ENCODE data around the gene FOXP2.

DNA sequence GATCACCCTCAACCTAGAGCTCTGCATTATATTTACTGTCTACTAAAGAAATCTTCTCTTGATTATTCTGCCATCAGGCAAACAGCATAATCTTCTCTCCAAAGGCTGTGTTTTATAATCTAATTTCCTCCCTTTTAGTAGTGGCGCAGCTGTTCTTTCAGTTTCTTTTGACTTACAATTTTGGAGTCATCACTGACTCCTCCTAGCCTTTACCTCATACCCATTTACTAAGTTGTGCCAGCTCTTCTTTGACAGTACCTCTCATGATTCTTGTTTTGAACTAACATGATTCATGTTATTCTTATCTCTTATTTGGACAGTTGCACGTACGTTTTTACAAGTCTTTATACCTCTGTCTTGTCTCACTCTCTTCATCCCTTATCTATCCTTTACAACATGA lies 113.0 kb downstream of the FOXP2 start:
- TF ChIP-seq, protein P1, sequence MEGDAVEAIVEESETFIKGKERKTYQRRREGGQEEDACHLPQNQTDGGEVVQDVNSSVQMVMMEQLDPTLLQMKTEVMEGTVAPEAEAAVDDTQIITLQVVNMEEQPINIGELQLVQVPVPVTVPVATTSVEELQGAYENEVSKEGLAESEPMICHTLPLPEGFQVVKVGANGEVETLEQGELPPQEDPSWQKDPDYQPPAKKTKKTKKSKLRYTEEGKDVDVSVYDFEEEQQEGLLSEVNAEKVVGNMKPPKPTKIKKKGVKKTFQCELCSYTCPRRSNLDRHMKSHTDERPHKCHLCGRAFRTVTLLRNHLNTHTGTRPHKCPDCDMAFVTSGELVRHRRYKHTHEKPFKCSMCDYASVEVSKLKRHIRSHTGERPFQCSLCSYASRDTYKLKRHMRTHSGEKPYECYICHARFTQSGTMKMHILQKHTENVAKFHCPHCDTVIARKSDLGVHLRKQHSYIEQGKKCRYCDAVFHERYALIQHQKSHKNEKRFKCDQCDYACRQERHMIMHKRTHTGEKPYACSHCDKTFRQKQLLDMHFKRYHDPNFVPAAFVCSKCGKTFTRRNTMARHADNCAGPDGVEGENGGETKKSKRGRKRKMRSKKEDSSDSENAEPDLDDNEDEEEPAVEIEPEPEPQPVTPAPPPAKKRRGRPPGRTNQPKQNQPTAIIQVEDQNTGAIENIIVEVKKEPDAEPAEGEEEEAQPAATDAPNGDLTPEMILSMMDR (IDR thresholded peaks at IDR 0.05 in 2 of 3, conservative IDR thresholded peaks at IDR 0.05 in 1 of 3; ENCODE audit: insufficient read depth in 2 of 3, low read depth in 1 of 3, low read length in 3 of 3): no peak
- TF ChIP-seq, protein P2, sequence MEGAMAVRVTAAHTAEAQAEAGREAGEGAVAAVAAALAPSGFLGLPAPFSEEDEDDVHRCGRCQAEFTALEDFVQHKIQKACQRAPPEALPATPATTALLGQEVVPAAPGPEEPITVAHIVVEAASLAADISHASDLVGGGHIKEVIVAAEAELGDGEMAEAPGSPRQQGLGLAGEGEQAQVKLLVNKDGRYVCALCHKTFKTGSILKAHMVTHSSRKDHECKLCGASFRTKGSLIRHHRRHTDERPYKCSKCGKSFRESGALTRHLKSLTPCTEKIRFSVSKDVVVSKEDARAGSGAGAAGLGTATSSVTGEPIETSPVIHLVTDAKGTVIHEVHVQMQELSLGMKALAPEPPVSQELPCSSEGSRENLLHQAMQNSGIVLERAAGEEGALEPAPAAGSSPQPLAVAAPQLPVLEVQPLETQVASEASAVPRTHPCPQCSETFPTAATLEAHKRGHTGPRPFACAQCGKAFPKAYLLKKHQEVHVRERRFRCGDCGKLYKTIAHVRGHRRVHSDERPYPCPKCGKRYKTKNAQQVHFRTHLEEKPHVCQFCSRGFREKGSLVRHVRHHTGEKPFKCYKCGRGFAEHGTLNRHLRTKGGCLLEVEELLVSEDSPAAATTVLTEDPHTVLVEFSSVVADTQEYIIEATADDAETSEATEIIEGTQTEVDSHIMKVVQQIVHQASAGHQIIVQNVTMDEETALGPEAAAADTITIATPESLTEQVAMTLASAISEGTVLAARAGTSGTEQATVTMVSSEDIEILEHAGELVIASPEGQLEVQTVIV (CRISPR knock-in tag; IDR thresholded peaks at IDR 0.05; ENCODE audit: borderline replicate concordance): no peak
- TF ChIP-seq, protein P3, sequence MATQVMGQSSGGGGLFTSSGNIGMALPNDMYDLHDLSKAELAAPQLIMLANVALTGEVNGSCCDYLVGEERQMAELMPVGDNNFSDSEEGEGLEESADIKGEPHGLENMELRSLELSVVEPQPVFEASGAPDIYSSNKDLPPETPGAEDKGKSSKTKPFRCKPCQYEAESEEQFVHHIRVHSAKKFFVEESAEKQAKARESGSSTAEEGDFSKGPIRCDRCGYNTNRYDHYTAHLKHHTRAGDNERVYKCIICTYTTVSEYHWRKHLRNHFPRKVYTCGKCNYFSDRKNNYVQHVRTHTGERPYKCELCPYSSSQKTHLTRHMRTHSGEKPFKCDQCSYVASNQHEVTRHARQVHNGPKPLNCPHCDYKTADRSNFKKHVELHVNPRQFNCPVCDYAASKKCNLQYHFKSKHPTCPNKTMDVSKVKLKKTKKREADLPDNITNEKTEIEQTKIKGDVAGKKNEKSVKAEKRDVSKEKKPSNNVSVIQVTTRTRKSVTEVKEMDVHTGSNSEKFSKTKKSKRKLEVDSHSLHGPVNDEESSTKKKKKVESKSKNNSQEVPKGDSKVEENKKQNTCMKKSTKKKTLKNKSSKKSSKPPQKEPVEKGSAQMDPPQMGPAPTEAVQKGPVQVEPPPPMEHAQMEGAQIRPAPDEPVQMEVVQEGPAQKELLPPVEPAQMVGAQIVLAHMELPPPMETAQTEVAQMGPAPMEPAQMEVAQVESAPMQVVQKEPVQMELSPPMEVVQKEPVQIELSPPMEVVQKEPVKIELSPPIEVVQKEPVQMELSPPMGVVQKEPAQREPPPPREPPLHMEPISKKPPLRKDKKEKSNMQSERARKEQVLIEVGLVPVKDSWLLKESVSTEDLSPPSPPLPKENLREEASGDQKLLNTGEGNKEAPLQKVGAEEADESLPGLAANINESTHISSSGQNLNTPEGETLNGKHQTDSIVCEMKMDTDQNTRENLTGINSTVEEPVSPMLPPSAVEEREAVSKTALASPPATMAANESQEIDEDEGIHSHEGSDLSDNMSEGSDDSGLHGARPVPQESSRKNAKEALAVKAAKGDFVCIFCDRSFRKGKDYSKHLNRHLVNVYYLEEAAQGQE (IDR thresholded peaks at IDR 0.05; ENCODE audit: borderline replicate concordance): no peak
- TF ChIP-seq, protein P3 (CRISPR knock-in tag; IDR thresholded peaks at IDR 0.05; ENCODE audit: low read depth): no peak
- TF ChIP-seq TEAD4 (IDR thresholded peaks at IDR 0.05; ENCODE audit: low read length) (no peak), TEAD4 (CRISPR knock-in tag; IDR thresholded peaks at IDR 0.05; ENCODE audit: borderline replicate concordance) (no peak), RNF2 (IDR thresholded peaks at IDR 0.05) (no peak)
